ENCODE measurements around the gene REEP5. TPM values are rescaled to one million over a fixed set of nuclear protein-coding genes. Genes with fewer than 3 reads are reported as not detected.

Gene REEP5
- polyA plus RNA-seq, 1 experiment = 334 TPM

DNA sequence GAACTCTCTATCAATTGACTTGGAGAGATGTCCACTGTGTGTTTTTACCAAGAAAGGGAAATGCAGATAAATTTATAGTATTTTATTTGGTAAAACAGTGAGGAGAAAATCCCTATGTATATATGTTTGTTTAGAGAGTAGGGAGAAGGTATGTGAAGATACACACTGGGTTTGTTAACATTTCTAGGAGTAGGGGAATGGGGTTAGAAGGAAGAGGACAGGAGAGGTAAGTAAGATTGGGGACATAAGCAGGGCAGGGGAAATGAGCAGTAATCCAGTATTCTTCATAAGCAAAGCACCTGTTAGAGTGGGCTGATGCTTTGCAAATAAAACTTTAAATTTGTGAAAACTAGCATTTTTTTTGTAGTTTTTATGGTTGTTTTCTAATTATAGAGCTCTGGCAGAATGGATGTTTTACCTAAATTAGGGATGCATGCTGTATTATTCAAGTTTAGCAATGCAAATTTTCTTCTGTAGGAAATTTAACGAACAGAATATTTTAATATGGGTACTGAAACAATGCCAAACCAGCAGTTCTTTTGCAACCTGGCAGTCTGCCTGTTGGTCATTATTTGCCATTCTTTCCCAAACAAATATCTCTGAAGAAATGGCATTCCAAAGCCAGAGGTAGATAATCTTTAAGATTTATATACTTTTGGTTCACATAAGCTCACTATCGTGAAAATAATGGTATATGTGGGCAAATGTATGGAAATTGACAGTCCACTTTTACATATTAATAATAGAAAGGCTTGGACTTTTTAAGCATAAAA is 35.2 kb upstream of the REEP5 start:
- TF ChIP-seq, protein P1, sequence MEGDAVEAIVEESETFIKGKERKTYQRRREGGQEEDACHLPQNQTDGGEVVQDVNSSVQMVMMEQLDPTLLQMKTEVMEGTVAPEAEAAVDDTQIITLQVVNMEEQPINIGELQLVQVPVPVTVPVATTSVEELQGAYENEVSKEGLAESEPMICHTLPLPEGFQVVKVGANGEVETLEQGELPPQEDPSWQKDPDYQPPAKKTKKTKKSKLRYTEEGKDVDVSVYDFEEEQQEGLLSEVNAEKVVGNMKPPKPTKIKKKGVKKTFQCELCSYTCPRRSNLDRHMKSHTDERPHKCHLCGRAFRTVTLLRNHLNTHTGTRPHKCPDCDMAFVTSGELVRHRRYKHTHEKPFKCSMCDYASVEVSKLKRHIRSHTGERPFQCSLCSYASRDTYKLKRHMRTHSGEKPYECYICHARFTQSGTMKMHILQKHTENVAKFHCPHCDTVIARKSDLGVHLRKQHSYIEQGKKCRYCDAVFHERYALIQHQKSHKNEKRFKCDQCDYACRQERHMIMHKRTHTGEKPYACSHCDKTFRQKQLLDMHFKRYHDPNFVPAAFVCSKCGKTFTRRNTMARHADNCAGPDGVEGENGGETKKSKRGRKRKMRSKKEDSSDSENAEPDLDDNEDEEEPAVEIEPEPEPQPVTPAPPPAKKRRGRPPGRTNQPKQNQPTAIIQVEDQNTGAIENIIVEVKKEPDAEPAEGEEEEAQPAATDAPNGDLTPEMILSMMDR (IDR thresholded peaks at IDR 0.05; ENCODE audit: insufficient read depth, low read depth, low read length) = no peak
- ChIA-PET CTCF (no interaction called here), POLR2A (no interaction called here)
- Histone ChIP-seq H3K27me3 (ENCODE audit: control insufficient read depth, insufficient read depth, low read length) (peaks cover 2% of the 10 kb centered on the region; the same call in 1 of the 2 replicates), H3K4me3 (ENCODE audit: low read depth, low read length) (no peak overlapping the region), H3K36me3 (ENCODE audit: control insufficient read depth, insufficient read depth, low read length) (no peaks in the 10 kb centered on the region)
- no peak for DNase-seq (ENCODE audit: low read depth)

DNA sequence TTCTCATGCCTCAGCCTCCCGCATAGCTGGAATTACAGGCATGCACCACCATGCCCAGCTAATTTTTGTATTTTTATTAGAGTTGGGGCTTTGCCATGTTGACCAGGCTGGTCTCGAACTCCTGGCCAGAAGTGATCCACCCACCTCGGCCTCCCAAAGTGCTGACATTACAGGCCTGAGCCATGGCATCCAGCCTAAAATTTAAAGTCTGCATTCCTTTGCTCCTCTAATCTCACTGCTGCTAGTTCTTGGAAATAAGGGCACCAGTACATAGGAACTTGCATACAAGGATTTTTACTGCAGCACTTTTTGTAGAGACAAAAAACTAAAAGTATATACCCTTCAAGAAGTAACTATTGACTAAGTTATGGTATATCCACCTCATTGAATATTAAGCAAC is 34.6 kb upstream of the REEP5 start:
- DNase-seq (ENCODE audit: low read depth) = no peak
- Histone ChIP-seq H3K27me3 (ENCODE audit: control insufficient read depth, insufficient read depth, low read length) (peaks cover 2% of the 10 kb centered on the region; the same call in 1 of the 2 replicates), H3K36me3 (ENCODE audit: control insufficient read depth, insufficient read depth, low read length) (no peaks in the 10 kb centered on the region), H3K4me3 (ENCODE audit: low read depth, low read length) (no peak overlapping the region)
- ChIA-PET POLR2A (no interaction called here), CTCF (no interaction called here)
- TF ChIP-seq, protein P1 (IDR thresholded peaks at IDR 0.05; ENCODE audit: insufficient read depth, low read depth, low read length) = no peak

DNA sequence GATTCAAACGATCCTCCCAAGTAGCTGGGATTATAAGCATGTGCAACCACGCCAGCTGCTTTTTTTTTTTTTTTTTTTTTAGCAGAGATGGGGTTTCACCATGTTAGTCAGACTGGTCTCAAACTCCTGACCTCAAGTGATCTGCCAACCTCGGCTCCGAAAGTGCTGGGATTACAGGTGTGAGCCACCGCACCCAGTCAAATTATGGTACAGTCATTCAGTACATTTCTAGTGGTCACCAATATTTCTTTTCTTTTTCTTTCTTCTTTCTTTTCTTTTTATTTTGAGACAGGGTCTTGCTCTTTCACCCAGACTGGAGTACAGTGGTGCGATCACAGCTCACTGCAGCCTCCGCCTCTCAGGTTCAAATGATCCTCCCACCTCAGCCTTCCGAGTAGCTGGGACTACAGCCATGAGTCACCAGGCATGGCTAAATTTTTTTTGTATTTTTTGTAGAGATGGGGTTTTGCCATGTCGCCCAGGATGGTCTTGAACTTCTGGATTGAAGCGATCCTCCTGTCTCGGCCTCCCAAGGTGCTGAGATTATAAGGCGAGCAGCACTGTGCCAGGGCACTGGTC is 29.2 kb upstream of the REEP5 start:
- no peaks in the 10 kb centered on the region for H3K36me3 ChIP-seq (ENCODE audit: control insufficient read depth, insufficient read depth, low read length)
- ChIA-PET POLR2A (no interaction called here), CTCF (no interaction called here)
- H3K4me3 ChIP-seq (ENCODE audit: low read depth, low read length) = no peak overlapping the region
- TF ChIP-seq, protein P1 (IDR thresholded peaks at IDR 0.05; ENCODE audit: insufficient read depth, low read depth, low read length) = no peak
- no peak for DNase-seq (ENCODE audit: low read depth)
- H3K27me3 ChIP-seq (ENCODE audit: control insufficient read depth, insufficient read depth, low read length) = peaks cover 2% of the 10 kb centered on the region

DNA sequence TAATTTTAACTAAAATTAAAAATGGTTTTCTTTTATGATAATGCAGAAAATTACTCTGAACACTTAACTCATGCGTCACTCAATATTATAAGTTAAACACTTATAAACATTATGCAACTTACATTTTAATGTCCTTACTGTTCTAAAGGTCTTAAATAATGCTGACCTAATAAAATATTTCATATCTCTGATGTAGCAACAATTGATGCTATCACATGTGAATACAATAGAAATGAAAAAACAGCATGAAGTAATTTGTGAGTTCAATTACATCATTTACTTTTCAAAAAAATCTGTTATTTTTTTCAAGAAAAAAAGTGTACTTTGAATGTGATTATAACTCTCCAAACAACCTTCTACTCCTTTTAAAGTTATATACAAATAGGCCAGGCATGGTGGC is 26.4 kb upstream of the REEP5 start:
- Histone ChIP-seq H3K27me3 (ENCODE audit: control insufficient read depth, insufficient read depth, low read length) (no peaks in the 10 kb centered on the region; the same call in 1 of the 2 replicates), H3K36me3 (ENCODE audit: control insufficient read depth, insufficient read depth, low read length) (no peaks in the 10 kb centered on the region), H3K4me3 (ENCODE audit: low read depth, low read length) (no peak overlapping the region)
- TF ChIP-seq, protein P1 (IDR thresholded peaks at IDR 0.05; ENCODE audit: insufficient read depth, low read depth, low read length) = no peak
- CTCF ChIA-PET = no interaction called here
- DNase-seq (ENCODE audit: low read depth) = no peak
- POLR2A ChIA-PET = no interaction called here

DNA sequence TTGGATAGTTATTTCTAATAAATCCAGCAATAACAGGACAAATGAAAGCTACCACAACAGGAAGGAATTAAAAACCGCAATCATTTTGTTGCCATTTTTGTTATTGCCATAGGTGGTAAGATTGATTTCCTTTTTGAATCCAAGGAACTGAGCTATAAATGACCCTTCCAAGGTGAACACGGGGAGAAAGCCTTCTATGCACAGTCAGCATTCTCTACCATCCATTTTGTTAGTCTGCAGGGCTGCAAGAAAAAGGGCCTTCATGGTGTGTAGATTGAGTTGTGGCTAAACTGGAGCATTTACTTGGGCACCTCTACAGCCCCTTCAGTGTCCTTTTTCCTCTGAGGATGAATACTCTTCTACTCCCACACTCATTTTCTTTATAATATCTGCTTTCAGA is 18.6 kb upstream of the REEP5 start:
- Histone ChIP-seq H3K36me3 (ENCODE audit: control insufficient read depth, insufficient read depth, low read length) (no peaks in the 10 kb centered on the region), H3K4me3 (ENCODE audit: low read depth, low read length) (no peak overlapping the region), H3K27me3 (ENCODE audit: control insufficient read depth, insufficient read depth, low read length) (peaks cover 2% of the 10 kb centered on the region; the same call in 1 of the 2 replicates)
- POLR2A ChIA-PET = no interaction called here
- CTCF ChIA-PET = interaction anchor here (0.9 to 1.7 kb wide), 2 partner anchors 9 to 18 kb away, joined by 3 to 4 read pairs; no protein-coding TSS in a partner anchor
- TF ChIP-seq, protein P1 (IDR thresholded peaks at IDR 0.05; ENCODE audit: insufficient read depth, low read depth, low read length) = no peak
- no peak for DNase-seq (ENCODE audit: low read depth)
